HG02610 (cell line): Measurements from ENCODE around the gene UBXN2A.

Experiments
- ATAC-seq: cut with Tn5 transposase; IDR thresholded peaks from one replicate; pipeline ENCODE4 v1.9.1; 2021; ENCODE audit warnings: mild to moderate bottlenecking, moderate library complexity; ENCODE audit not compliant: unreplicated experiment

The UBXN2A gene

GRCh38 chr2:23939987-23940717, at the start of gene UBXN2A:
Gene UBXN2A, plus strand, starts transcription at chr2:23940463. Its CDS starts 17,852 bp downstream, at chr2:23958315.
- ATAC-seq: peak; percentile 74

GRCh38 chr2:23900133-23900532, 40.1 kb upstream of the UBXN2A start:
- no peak for ATAC-seq

GRCh38 chr2:23900541-23901322, 39.5 kb upstream of the UBXN2A start:
- no peak for ATAC-seq

- ATAC-seq: no peak
These were observed 38.1 kb upstream of the UBXN2A start for GRCh38 chr2:23901966-23902846.

- ATAC-seq: no peak
These were observed 37.2 kb upstream of the UBXN2A start for GRCh38 chr2:23903034-23903433.

GRCh38 chr2:23904215-23904614, 36.0 kb upstream of the UBXN2A start:
- no peak for ATAC-seq

GRCh38 chr2:23904692-23905091, 35.6 kb upstream of the UBXN2A start:
- ATAC-seq: no peak

GRCh38 chr2:23905155-23905554, 35.1 kb upstream of the UBXN2A start:
- no peak for ATAC-seq

- ATAC-seq: no peak
These were observed 28.2 kb upstream of the UBXN2A start for GRCh38 chr2:23912054-23912453.

GRCh38 chr2:23915327-23915726, 24.9 kb upstream of the UBXN2A start:
- ATAC-seq: no peak

- ATAC-seq: no peak
These were observed 23.4 kb upstream of the UBXN2A start for GRCh38 chr2:23916727-23917405.

GRCh38 chr2:23918837-23919489, 21.3 kb upstream of the UBXN2A start:
- ATAC-seq: no peak

GRCh38 chr2:23924589-23925359, 15.5 kb upstream of the UBXN2A start:
- ATAC-seq: no peak

GRCh38 chr2:23925702-23926289, 14.5 kb upstream of the UBXN2A start:
- ATAC-seq: peak; percentile 67

- ATAC-seq: peak; percentile 21
These were observed 13.9 kb upstream of the UBXN2A start for GRCh38 chr2:23926290-23926749.

GRCh38 chr2:23926750-23927571, 13.3 kb upstream of the UBXN2A start, which contains the start of gene ATAD2B:
Gene ATAD2B, minus strand, starts transcription at chr2:23927123. Its CDS starts 353 bp downstream, at chr2:23926770.
- peak; percentile 78 for ATAC-seq

GRCh38 chr2:23934259-23934658, 6.0 kb upstream of the UBXN2A start:
- ATAC-seq: no peak
